GM23248 (cell line): ENCODE measurements around the gene SH3PXD2A.

ENCODE experiments used
- EZH2 ChIP-seq: fragments of 200-600 bp; sonication (generic); IDR thresholded peaks from 2 replicates; pipeline ENCODE4 v1.6.1; 2018; ENCODE audit warnings: antibody characterized with exemption, mild to moderate bottlenecking; ENCODE audit not compliant: insufficient read depth, poor library complexity, severe bottlenecking
- EZH2phosphoT487 ChIP-seq: fragments of 200-600 bp; sonication (generic); IDR thresholded peaks from 2 replicates; pipeline ENCODE4 v1.6.1; 2018; ENCODE audit warnings: antibody characterized with exemption, moderate library complexity, mild to moderate bottlenecking, low read depth; ENCODE audit not compliant: insufficient read depth

DNA sequence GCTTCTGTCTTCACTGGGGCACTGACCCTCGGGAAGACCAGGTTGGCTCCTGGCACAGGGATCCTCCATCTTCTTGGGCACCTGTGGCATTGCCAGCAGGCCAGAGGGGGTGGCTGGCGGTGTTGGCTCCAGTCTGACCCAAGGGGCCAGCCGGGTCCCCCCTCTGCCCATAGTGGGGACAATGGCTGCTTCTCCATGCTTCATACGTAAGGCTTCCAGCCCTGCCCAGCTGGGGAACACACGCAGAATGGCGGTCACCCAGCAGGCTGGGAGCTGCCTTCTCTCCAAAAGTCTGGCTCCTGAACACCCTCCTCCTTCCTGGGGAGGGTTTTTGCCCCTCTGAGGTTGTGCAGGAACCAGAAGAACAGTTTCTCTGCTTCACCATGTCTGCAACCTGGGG is 255.1 kb downstream of the SH3PXD2A start:
- TF ChIP-seq EZH2phosphoT487: no peak
- TF ChIP-seq EZH2: no peak
